ENCODE data around the gene GPBP1. TPM values are rescaled to one million over a fixed set of nuclear protein-coding genes. Genes with fewer than 3 reads are reported as not detected.
"Not testable (repeated sequence)": the region's sequence is repeated elsewhere in the genome, so short reads cannot be mapped to it uniquely, and the experiment has no call there.

Gene GPBP1
- total RNA-seq, 1 donor from 2014 or later, result 35.1 TPM

- no peak for ATAC-seq
These were observed 37.2 kb downstream of the GPBP1 start for GRCh38 chr5:57211039-57211438.

- peak; percentile 57 for ATAC-seq
These were observed 41.9 kb downstream of the GPBP1 start for GRCh38 chr5:57215629-57216195.

- ATAC-seq, result no peak
These were observed 42.9 kb downstream of the GPBP1 start for GRCh38 chr5:57216714-57217113.

GRCh38 chr5:57219386-57219785 is 45.5 kb downstream of the GPBP1 start:
- no peak for ATAC-seq

- peak; percentile 66 for ATAC-seq
These were observed 47.2 kb downstream of the GPBP1 start for GRCh38 chr5:57221049-57221568.

GRCh38 chr5:57225553-57225952 is 51.7 kb downstream of the GPBP1 start:
- no peak for ATAC-seq

GRCh38 chr5:57229313-57229712 is 55.5 kb downstream of the GPBP1 start:
- ATAC-seq, result no peak

- peak; percentile 35 for ATAC-seq
These were observed 57.7 kb downstream of the GPBP1 start for GRCh38 chr5:57231607-57232006.

- ATAC-seq, result peak; percentile 47
These were observed 58.6 kb downstream of the GPBP1 start for GRCh38 chr5:57232293-57233033.

- ATAC-seq, result no peak
These were observed 69.7 kb downstream of the GPBP1 start for GRCh38 chr5:57243286-57244137.

- no peak for ATAC-seq
These were observed 70.5 kb downstream of the GPBP1 start for GRCh38 chr5:57244331-57244730.

GRCh38 chr5:57246426-57246825 is 72.6 kb downstream of the GPBP1 start:
- ATAC-seq, result no peak

GRCh38 chr5:57247765-57248164 is 73.9 kb downstream of the GPBP1 start:
- ATAC-seq, result no peak

GRCh38 chr5:57249265-57249874 is 75.5 kb downstream of the GPBP1 start:
- ATAC-seq, result no peak

GRCh38 chr5:57258052-57258451 is 84.2 kb downstream of the GPBP1 start:
- ATAC-seq, result no peak

GRCh38 chr5:57258943-57259342 is 85.1 kb downstream of the GPBP1 start:
- no peak for ATAC-seq

GRCh38 chr5:57259704-57260103 is 85.8 kb downstream of the GPBP1 start:
- no peak for ATAC-seq

- no peak for ATAC-seq
These were observed 88.7 kb downstream of the GPBP1 start for GRCh38 chr5:57262541-57262940.

- no peak for ATAC-seq
These were observed 93.9 kb downstream of the GPBP1 start for GRCh38 chr5:57267805-57268204.

GRCh38 chr5:57276353-57276752 is 102.5 kb downstream of the GPBP1 start:
- ATAC-seq, result no peak

- ATAC-seq, result no peak
These were observed 103.2 kb downstream of the GPBP1 start for GRCh38 chr5:57277085-57277484.

- ATAC-seq, result peak; percentile 47
These were observed 107.0 kb downstream of the GPBP1 start for GRCh38 chr5:57280853-57281252.

- not testable (repeated sequence) for ATAC-seq
These were observed 111.2 kb downstream of the GPBP1 start for GRCh38 chr5:57285084-57285483.
